Neural cell (in vitro differentiated cells): ENCODE results near the gene SS18L1.

Experiments used
- CTCF ChIP-seq: fragments of 450-650 bp; IDR thresholded peaks from 2 replicates; pipeline ENCODE4 v1.5.1; 2014; ENCODE audit warnings: antibody characterized with exemption, mild to moderate bottlenecking, moderate library complexity; ENCODE audit not compliant: poor library complexity, severe bottlenecking
- EP300 ChIP-seq: fragments of 450-650 bp; conservative IDR thresholded peaks from 2 replicates; pipeline ENCODE4 v1.6.1; 2014; ENCODE audit warnings: antibody characterized with exemption, mild to moderate bottlenecking, moderate library complexity; ENCODE audit not compliant: poor library complexity, severe bottlenecking
- EZH2 ChIP-seq: fragments of 200-600, 300-800 bp; shearing (Covaris generic), sonication (generic); IDR thresholded peaks from 2 replicates; pipeline ENCODE4 v1.6.1; 2014; ENCODE audit warnings: antibody characterized with exemption, low read length, borderline replicate concordance, mild to moderate bottlenecking; ENCODE audit not compliant: insufficient read depth, poor library complexity, severe bottlenecking
- MXI1 ChIP-seq: fragments of 450-650 bp; conservative IDR thresholded peaks from 2 replicates; pipeline ENCODE4 v1.6.1; 2014; ENCODE audit warnings: antibody characterized with exemption, mild to moderate bottlenecking; ENCODE audit not compliant: poor library complexity, severe bottlenecking
- POLR2AphosphoS5 ChIP-seq: IDR thresholded peaks from 2 replicates; pipeline ENCODE4 v1.6.1; 2012
- REST ChIP-seq: IDR thresholded peaks from 2 replicates; pipeline ENCODE4 v1.6.1; 2012; ENCODE audit warnings: borderline replicate concordance
- SMC3 ChIP-seq: fragments of 450-650 bp; conservative IDR thresholded peaks from 2 replicates; pipeline ENCODE4 v1.6.1; 2014; ENCODE audit warnings: antibody characterized with exemption, mild to moderate bottlenecking, moderate library complexity; ENCODE audit not compliant: poor library complexity
- TAF1 ChIP-seq: IDR thresholded peaks from 2 replicates; pipeline ENCODE4 v1.6.1; 2012; ENCODE audit warnings: low read depth

DNA sequence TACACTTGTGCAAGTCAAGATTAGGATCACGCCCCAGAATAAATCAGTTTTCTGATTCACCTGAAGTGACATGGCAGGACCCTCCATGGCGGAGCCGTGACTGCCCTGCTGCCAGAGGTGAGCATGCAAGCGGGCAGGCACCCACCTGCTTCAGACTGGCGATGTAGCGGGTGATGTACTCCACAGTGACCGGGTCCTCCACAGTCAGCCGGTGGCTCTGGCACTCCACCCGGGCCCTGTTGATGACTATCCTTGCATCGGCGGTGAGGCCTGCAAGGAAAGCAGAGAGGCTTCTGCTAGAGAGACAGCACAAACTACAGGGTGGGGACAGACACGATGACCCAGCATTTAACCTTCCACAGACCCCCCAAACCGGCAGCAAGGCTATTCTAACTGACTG is 3.9 kb upstream of the SS18L1 start:
- TF ChIP-seq CTCF (no peak), EZH2 (no peak), SMC3 (no peak), MXI1 (no peak), POLR2AphosphoS5 (no peak), TAF1 (no peak), REST (no peak), EP300 (no peak)
